ENCODE results near the gene HOXC13. TPM values are rescaled to one million over a fixed set of nuclear protein-coding genes. Genes with fewer than 3 reads are reported as not detected.

HOXC13 gene
- not detected for total RNA-seq

GRCh38 chr12:53938326-53939140, at the start of gene HOXC13:
Gene HOXC13 (plus strand): TSS chr12:53938831. CDS start chr12:53938907, 76 bp downstream.
- ATAC-seq (replicated peaks): no peak
- Mint-ChIP-seq H3K27ac (no peak within 1 kb of the TSS), H3K9me3 (no peaks in the 10 kb centered on the region), H3K4me1 (no peaks in the 10 kb centered on the region), H3K27me3 (peaks cover 80% of the 10 kb centered on the region), H3K36me3 (ENCODE audit: low read depth) (no peaks in the 10 kb centered on the region), H3K4me3 (no peak within 1 kb of the TSS)

- Mint-ChIP-seq H3K27ac (no peak overlapping the region), H3K9me3 (no peaks in the 10 kb centered on the region), H3K36me3 (ENCODE audit: low read depth) (no peaks in the 10 kb centered on the region), H3K4me1 (no peaks in the 10 kb centered on the region), H3K4me3 (no peak overlapping the region), H3K27me3 (peaks cover 69% of the 10 kb centered on the region)
- ATAC-seq (replicated peaks): no peak
Measured at GRCh38 chr12:53890081-53890480, 48.5 kb upstream of the HOXC13 start.

GRCh38 chr12:53892762-53893395, 45.8 kb upstream of the HOXC13 start:
- Mint-ChIP-seq H3K36me3 (ENCODE audit: low read depth) (no peaks in the 10 kb centered on the region), H3K4me3 (no peak overlapping the region), H3K27me3 (peaks cover 63% of the 10 kb centered on the region), H3K27ac (no peak overlapping the region), H3K9me3 (no peaks in the 10 kb centered on the region), H3K4me1 (no peaks in the 10 kb centered on the region)
- no peak for ATAC-seq (replicated peaks)

GRCh38 chr12:53899230-53899629, 39.4 kb upstream of the HOXC13 start:
- H3K36me3 Mint-ChIP-seq (ENCODE audit: low read depth): no peaks in the 10 kb centered on the region
- peaks cover 49% of the 10 kb centered on the region for H3K27me3 Mint-ChIP-seq
- no peak for ATAC-seq (replicated peaks)
- H3K4me1 Mint-ChIP-seq: no peaks in the 10 kb centered on the region
- H3K9me3 Mint-ChIP-seq: no peaks in the 10 kb centered on the region
- no peak overlapping the region for H3K4me3 Mint-ChIP-seq
- H3K27ac Mint-ChIP-seq: no peak overlapping the region

- Mint-ChIP-seq H3K27me3 (peaks cover 15% of the 10 kb centered on the region), H3K27ac (no peak overlapping the region), H3K4me1 (no peaks in the 10 kb centered on the region), H3K4me3 (no peak overlapping the region), H3K9me3 (no peaks in the 10 kb centered on the region), H3K36me3 (ENCODE audit: low read depth) (no peaks in the 10 kb centered on the region)
- no peak for ATAC-seq (replicated peaks)
Measured at GRCh38 chr12:53907103-53907502, 31.5 kb upstream of the HOXC13 start.

GRCh38 chr12:53916788-53917655, 21.6 kb upstream of the HOXC13 start:
- Mint-ChIP-seq H3K27ac (no peak overlapping the region), H3K9me3 (no peaks in the 10 kb centered on the region), H3K36me3 (ENCODE audit: low read depth) (no peaks in the 10 kb centered on the region), H3K4me1 (no peaks in the 10 kb centered on the region), H3K4me3 (no peak overlapping the region), H3K27me3 (peaks cover 50% of the 10 kb centered on the region)
- no peak for ATAC-seq (replicated peaks)

GRCh38 chr12:53924521-53925405, 13.9 kb upstream of the HOXC13 start:
- Mint-ChIP-seq H3K36me3 (ENCODE audit: low read depth) (no peaks in the 10 kb centered on the region), H3K27ac (no peak overlapping the region), H3K4me1 (no peaks in the 10 kb centered on the region), H3K9me3 (no peaks in the 10 kb centered on the region), H3K4me3 (no peak overlapping the region), H3K27me3 (peaks cover 81% of the 10 kb centered on the region)
- ATAC-seq (replicated peaks): no peak

GRCh38 chr12:53927220-53928029, 11.2 kb upstream of the HOXC13 start:
- Mint-ChIP-seq H3K9me3 (no peaks in the 10 kb centered on the region), H3K4me3 (no peak overlapping the region), H3K27me3 (peaks cover 87% of the 10 kb centered on the region), H3K36me3 (ENCODE audit: low read depth) (no peaks in the 10 kb centered on the region), H3K4me1 (no peaks in the 10 kb centered on the region), H3K27ac (no peak overlapping the region)
- no peak for ATAC-seq (replicated peaks)

GRCh38 chr12:53928054-53928835, 10.4 kb upstream of the HOXC13 start:
- no peak for ATAC-seq (replicated peaks)

GRCh38 chr12:53929527-53929926, 9.1 kb upstream of the HOXC13 start:
- no peak overlapping the region for H3K4me3 Mint-ChIP-seq
- H3K4me1 Mint-ChIP-seq: no peaks in the 10 kb centered on the region
- no peak overlapping the region for H3K27ac Mint-ChIP-seq
- no peaks in the 10 kb centered on the region for H3K36me3 Mint-ChIP-seq (ENCODE audit: low read depth)
- no peaks in the 10 kb centered on the region for H3K9me3 Mint-ChIP-seq
- H3K27me3 Mint-ChIP-seq: peaks cover 87% of the 10 kb centered on the region
- ATAC-seq (replicated peaks): no peak

More at GRCh38 chr12:53928054-53928835, 10.4 kb upstream of the HOXC13 start:
- Mint-ChIP-seq H3K9me3 (no peaks in the 10 kb centered on the region), H3K4me3 (no peak overlapping the region), H3K4me1 (no peaks in the 10 kb centered on the region), H3K27me3 (peaks cover 87% of the 10 kb centered on the region), H3K27ac (no peak overlapping the region), H3K36me3 (ENCODE audit: low read depth) (no peaks in the 10 kb centered on the region)

GRCh38 chr12:53930591-53931255, 7.9 kb upstream of the HOXC13 start:
- Mint-ChIP-seq H3K4me1 (no peaks in the 10 kb centered on the region), H3K27me3 (peaks cover 87% of the 10 kb centered on the region), H3K27ac (no peak overlapping the region), H3K4me3 (no peak overlapping the region), H3K9me3 (no peaks in the 10 kb centered on the region), H3K36me3 (ENCODE audit: low read depth) (no peaks in the 10 kb centered on the region)
- ATAC-seq (replicated peaks): no peak

- H3K27ac Mint-ChIP-seq: no peak overlapping the region
- H3K27me3 Mint-ChIP-seq: peaks cover 87% of the 10 kb centered on the region
- no peaks in the 10 kb centered on the region for H3K9me3 Mint-ChIP-seq
- no peaks in the 10 kb centered on the region for H3K4me1 Mint-ChIP-seq
- ATAC-seq (replicated peaks): no peak
- H3K4me3 Mint-ChIP-seq: no peak overlapping the region
- H3K36me3 Mint-ChIP-seq (ENCODE audit: low read depth): no peaks in the 10 kb centered on the region
Measured at GRCh38 chr12:53931844-53932581, 6.6 kb upstream of the HOXC13 start.
